ENCODE data around the gene PARK7. TPM values are rescaled to one million over a fixed set of nuclear protein-coding genes. Genes with fewer than 3 reads are reported as not detected.

The PARK7 gene
- total RNA-seq, 1 donor from 2014 or later, result 316 TPM

GRCh38 chr1:8004113-8004802 is 42.7 kb downstream of the PARK7 start:
- DNase-seq (ENCODE audit: low spot score), result no peak
- intact Hi-C loops (cut with DNase I), result loop anchor here (10.0 kb wide), 1 partner anchor 721 kb away; no protein-coding TSS in a partner anchor

- intact Hi-C loops (cut with DNase I), result loop anchor here (10.0 kb wide), 1 partner anchor 720 kb away; no protein-coding TSS in a partner anchor
- no peak for DNase-seq (ENCODE audit: low spot score)
Measured at GRCh38 chr1:8004803-8005573, 43.5 kb downstream of the PARK7 start.

DNA sequence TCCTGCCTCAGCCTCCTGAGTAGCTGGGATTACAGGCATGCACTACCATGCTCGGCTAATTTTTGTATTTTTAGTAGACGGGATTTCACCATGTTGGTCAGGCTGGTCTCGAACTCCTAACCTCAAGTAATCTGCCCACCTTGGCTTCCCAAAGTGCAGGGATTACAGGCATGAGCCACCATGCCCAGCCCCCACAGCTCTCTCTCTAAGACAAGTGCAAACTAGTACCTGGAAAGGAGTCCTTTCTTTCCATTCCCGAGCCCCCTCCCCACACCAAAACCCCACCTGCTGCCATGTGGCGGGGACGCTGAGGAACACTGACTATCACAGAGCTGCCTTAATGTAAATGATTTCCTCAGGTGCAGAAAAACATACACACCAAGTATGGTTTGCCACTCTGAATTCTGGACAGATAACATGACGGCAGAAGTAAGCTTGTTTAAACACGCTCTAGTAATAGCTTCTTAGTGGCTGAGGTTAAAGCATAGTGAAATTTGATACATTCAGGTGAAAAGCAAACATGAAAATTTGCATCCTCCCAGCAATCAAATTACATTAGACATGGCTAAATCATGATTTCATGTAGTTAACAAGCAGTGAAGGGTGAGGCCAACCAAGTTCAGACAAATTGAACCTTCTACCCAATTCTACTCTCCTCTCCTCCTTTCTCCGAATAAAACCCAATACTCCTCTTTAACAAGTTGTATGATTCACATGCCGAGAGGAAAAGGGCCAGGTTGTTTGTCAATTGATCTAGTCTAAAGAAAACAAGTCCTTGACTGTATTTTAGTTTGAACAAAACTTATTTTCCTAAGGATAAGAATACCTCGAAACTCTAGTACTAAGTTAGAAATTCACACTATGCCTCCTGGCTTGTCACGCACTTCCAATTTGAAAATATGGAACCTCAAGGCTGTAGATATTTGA is 44.8 kb downstream of the PARK7 start:
- DNase-seq (ENCODE audit: low spot score), result no peak
- intact Hi-C loops (cut with DNase I), result loop anchor here (10.0 kb wide), 1 partner anchor 719 kb away; no protein-coding TSS in a partner anchor

- intact Hi-C loops (cut with DNase I), result loop anchor here (10.0 kb wide), 1 partner anchor 715 kb away; no protein-coding TSS in a partner anchor
- no peak for DNase-seq (ENCODE audit: low spot score)
Measured at GRCh38 chr1:8009043-8010002, 47.8 kb downstream of the PARK7 start.

DNA sequence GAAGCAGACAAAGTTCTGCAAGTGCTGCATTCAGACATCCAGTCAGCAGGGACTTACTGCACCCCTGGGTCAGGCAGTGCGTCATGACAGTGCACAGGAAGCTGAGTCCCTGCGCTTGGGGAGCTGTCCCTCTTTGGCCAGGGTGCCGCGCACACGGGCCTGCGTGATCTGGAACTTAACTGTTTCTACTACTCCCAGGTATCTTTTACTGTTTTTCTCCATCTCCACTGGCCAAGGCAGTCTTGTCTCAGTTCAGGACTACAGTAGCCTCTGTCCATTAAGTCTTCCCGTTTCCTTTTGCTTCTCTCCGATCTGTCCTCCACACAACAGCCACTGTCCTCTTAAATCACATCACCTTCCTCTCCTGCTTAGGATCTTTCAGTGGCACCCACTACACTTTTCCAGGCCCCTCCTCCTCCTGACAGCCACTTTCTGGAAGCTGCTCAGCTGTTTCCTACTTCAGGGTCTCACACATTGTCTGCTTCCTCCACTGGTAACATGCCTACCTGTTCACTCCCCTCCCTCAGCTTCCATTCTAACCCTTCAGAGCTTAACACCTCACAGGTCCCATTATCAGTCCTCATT is 48.7 kb downstream of the PARK7 start:
- intact Hi-C loops (cut with DNase I), result no loop called here

GRCh38 chr1:8011016-8011415 is 49.5 kb downstream of the PARK7 start:
- DNase-seq (ENCODE audit: low spot score), result no peak
- intact Hi-C loops (cut with DNase I), result no loop called here

More for the DNA sequence above, 48.7 kb downstream of the PARK7 start:
- no peak for DNase-seq (ENCODE audit: low spot score)

DNA sequence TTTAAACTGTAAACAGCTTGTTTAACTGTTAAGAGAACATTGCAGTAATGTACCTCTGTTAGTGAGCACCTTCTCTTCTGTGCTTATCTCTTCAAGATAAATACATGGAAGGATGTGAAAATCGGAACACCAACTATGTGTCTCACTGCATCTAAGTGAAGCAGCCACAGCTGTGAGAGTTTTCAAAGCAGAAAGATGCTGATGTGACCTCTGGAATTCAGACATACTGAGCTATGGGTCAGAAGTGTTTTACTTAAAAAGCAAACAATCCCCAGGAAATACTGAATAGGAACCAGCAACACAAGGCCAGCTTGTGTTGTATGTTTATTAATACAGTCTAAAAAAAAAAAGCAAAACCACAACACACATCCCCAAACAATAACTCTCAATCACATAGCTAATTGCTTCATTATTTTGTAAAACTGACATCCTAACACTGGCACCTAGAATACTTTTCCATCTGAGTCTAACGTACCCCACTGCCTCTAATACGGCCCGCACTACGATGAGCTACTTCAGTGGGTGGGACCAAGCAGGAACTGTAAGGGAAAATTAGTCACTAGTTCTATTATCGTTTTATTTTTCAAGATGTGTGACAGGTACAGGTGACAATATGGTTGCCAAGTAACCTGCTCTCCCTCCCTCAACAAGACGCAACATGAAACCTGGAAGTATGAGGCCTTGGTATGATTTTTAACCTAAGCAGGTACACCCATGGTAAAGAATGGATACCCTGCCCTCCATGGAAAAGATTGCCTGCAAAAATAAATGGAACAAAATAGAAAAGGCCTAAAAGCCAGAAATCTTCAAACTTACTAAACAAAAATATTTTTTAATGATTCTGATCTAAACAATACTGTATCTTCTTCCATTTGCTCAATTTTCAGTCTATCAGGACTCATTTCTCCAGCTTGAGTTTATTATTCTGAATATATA is 50.7 kb downstream of the PARK7 start:
- intact Hi-C loops (cut with DNase I), result no loop called here
- DNase-seq (ENCODE audit: low spot score), result no peak

GRCh38 chr1:8012955-8013354 is 51.4 kb downstream of the PARK7 start:
- DNase-seq (ENCODE audit: low spot score), result no peak
- intact Hi-C loops (cut with DNase I), result no loop called here

DNA sequence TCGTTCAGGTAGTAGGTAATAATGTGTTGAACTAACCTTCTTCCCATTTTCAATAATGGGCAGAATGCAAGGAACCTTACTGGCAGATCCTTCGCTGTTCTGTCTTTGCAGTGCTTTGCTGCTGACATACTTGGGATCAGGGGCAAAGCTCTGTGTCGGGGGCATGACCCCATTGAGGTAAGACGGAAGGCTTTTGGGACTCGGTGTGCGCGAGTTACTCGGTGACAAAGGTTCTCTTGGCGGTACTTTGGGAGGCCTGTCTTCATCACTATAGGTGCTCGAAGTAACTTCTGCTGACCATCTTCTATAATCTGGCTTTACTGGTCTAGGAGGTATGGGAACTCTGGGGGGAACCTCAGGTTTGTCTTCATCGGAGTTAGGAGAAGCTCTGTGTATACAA is 51.9 kb downstream of the PARK7 start:
- no peak for DNase-seq (ENCODE audit: low spot score)
- intact Hi-C loops (cut with DNase I), result no loop called here

DNA sequence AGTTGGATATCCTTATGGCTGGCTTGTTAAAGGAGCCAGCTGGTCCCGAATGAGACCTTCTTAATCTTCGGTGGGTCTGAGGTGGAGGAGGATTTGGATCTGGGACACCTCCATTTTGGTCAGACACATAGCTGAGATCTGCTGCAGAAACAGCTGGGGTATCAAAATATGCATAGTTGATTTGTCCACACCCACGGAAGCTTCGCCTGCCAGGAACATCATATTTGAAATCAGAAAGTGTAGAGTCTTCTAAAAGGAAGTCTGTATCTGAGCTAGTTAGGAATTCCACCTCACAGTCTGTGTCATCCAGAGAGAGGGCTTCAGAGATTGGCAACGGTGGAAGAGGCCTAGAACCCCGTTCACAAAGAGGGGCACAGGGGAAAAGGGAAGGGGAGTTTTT is 52.3 kb downstream of the PARK7 start:
- intact Hi-C loops (cut with DNase I), result no loop called here
- DNase-seq (ENCODE audit: low spot score), result no peak

DNA sequence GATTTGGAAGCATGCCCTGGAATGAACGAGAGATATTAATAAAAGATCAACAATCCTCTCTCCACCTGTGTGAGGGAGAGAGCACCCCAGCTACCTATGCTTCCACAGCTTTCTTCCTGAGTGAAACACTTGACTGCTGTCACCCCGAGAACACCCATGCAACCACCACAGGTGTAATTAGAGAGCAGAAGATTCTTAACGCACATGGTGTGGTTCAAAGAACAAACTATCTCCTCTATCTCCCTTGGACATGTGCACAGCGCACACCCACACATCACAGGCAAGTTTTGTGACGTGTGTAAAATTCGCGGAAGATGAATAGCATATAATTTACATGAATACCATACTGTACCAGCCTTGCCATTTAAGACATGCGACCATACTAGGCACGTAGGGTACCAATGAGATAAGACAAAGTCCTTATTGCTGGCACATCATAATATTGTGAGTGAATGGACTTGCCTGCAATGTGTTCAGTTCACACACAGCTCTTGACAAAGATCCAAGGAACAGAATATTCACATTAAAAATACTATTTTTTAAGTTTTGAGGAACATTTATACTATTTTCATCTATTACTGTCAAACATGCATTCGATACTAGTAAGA is 53.0 kb downstream of the PARK7 start:
- intact Hi-C loops (cut with DNase I), result no loop called here
- DNase-seq (ENCODE audit: low spot score), result no peak

GRCh38 chr1:8015036-8015808 is 53.7 kb downstream of the PARK7 start:
- DNase-seq (ENCODE audit: low spot score), result no peak
- intact Hi-C loops (cut with DNase I), result no loop called here

GRCh38 chr1:8015809-8016165 is 54.3 kb downstream of the PARK7 start:
- no peak for DNase-seq (ENCODE audit: low spot score)
- intact Hi-C loops (cut with DNase I), result no loop called here

DNA sequence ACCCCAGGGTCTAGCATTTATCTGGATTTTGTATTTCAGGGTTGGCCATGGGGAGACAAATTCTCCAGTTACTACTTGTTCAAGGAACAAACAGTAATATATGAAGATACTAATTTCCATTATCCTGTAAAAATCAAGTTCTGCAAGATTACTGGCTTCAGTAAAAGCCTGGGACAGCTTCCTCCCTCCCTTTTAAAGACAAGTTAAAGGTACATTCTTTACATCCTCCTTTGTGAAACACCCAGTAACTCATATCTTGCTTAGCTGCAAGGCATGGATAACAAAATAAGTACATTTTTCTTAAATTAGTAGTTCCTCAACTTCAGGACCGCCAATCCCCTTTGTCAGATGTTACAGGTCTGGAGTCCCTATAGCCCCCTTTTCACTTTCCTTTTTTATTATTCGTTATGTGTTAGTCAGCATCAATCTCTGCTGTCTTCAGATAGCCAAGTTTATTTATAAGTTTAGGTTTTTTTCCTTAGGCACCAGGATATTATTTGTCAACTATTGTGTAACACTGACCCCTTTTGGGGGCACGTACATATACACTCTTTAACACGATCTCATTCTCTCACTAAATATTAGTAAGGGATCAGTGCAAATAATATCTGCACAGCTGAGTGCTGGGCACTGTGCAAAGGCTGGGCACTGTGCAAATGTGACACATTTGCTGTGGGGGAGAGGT is 54.8 kb downstream of the PARK7 start:
- intact Hi-C loops (cut with DNase I), result no loop called here
- no peak for DNase-seq (ENCODE audit: low spot score)

- DNase-seq (ENCODE audit: low spot score), result no peak
- intact Hi-C loops (cut with DNase I), result no loop called here
Measured at GRCh38 chr1:8016895-8017241, 55.4 kb downstream of the PARK7 start.
